BJ (cell line): ENCODE data around the gene RANBP3. TPM values are rescaled to one million over a fixed set of nuclear protein-coding genes. Genes with fewer than 3 reads are reported as not detected.

Source experiments
- CTCF ChIA-PET: fragments of 350-600 bp; formaldehyde crosslinking; extraction: SDS; loops from one replicate; lab custom pipeline; 2021; ENCODE audit warnings: antibody characterized with exemption, inconsistent platforms; lab: Yijun Ruan, JAX
- POLR2A ChIA-PET: fragments of 300-600 bp; sonication (Branson Sonifier 250); formaldehyde crosslinking; extraction: SDS; loops from one replicate; lab custom pipeline; 2021; ENCODE audit warnings: antibody characterized with exemption; lab: Charles Lee
- DNase-seq: peaks from one replicate; pipeline ENCODE4 v3.0.0-alpha.2; 2011; ENCODE audit warnings: low read depth
- H3K27me3 ChIP-seq: 2 replicates; pipeline ENCODE4 v1.6.0; 2011; ENCODE audit warnings: low read length; ENCODE audit not compliant: control insufficient read depth, insufficient read depth
- H3K36me3 ChIP-seq: 2 replicates; pipeline ENCODE4 v1.5.1; 2011; ENCODE audit warnings: low read length; ENCODE audit not compliant: control insufficient read depth, insufficient read depth
- H3K4me3 ChIP-seq: 2 replicates; pipeline ENCODE4 v1.5.1; 2011; ENCODE audit warnings: low read depth, mild to moderate bottlenecking, control low read depth, low read length
- polyA plus RNA-seq: library from polyadenylated mRNA; depleted of rRNA; stranded (reverse); fragments of >200 nt; gene quantifications from 2 replicates; pipeline ENCODE4 v1.2.3, GENCODE V29; 2011
- TF ChIP-seq, protein P1 (sequence below): IDR thresholded peaks from 2 replicates; pipeline ENCODE4 v1.5.1; 2011; ENCODE audit warnings: low read depth, mild to moderate bottlenecking, control low read depth, inconsistent platforms, low read length, moderate library complexity; ENCODE audit not compliant: insufficient read depth

RANBP3 gene
- polyA plus RNA-seq, 1 experiment: 68.6 TPM

GRCh38 chr19:5974721-5975387 lies 3.1 kb downstream of the RANBP3 start:
- ChIA-PET CTCF (interaction anchor here (0.6 to 1.4 kb wide), 4 partner anchors 11 to 48 kb away, joined by 3 to 4 read pairs (median 3); no protein-coding TSS in a partner anchor), POLR2A (no interaction called here)
- TF ChIP-seq, protein P1, sequence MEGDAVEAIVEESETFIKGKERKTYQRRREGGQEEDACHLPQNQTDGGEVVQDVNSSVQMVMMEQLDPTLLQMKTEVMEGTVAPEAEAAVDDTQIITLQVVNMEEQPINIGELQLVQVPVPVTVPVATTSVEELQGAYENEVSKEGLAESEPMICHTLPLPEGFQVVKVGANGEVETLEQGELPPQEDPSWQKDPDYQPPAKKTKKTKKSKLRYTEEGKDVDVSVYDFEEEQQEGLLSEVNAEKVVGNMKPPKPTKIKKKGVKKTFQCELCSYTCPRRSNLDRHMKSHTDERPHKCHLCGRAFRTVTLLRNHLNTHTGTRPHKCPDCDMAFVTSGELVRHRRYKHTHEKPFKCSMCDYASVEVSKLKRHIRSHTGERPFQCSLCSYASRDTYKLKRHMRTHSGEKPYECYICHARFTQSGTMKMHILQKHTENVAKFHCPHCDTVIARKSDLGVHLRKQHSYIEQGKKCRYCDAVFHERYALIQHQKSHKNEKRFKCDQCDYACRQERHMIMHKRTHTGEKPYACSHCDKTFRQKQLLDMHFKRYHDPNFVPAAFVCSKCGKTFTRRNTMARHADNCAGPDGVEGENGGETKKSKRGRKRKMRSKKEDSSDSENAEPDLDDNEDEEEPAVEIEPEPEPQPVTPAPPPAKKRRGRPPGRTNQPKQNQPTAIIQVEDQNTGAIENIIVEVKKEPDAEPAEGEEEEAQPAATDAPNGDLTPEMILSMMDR: no peak
- H3K4me3 ChIP-seq: no peak overlapping the region
- no peak for DNase-seq
- peaks cover 5% of the 10 kb centered on the region for H3K36me3 ChIP-seq
- no peaks in the 10 kb centered on the region for H3K27me3 ChIP-seq

DNA sequence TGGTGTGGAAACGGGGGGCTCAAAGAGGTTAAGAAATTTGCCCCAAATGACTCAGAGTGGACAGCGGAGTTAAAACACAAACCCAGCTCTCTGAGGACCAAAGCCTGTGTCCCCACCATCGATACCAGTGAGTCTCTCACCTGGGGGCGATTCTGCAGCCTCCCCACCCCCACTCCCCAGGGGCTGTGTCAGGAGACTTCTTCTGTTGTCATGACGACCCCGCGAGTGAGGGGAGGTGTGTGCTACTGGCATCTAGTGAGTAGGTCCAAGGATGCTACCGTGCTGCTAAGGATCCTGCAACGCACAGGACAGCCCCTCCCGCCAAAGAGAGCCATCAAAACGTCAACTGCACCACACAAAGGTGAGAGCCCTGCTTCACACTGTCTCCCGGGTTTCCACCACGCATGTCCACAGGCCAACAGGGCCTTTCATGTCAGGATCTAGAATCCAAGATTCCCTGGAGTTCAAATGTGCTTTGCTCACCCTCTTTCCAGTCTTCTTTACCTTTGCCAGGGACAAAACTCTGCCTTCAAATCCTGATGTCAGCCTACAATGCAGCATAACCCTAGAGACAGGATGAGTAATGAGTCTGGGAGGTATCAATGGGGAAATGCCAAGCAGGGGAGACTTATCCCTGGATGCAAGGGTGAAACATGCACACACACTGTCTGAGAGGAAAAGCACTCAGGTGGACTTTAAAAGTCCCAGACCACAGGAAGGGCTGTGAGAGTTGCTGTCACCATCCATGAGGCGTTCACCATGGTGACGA lies 3.9 kb downstream of the RANBP3 start:
- H3K4me3 ChIP-seq: no peak overlapping the region
- peaks cover 7% of the 10 kb centered on the region for H3K36me3 ChIP-seq
- TF ChIP-seq, protein P1: no peak
- CTCF ChIA-PET: no interaction called here
- POLR2A ChIA-PET: no interaction called here
- no peaks in the 10 kb centered on the region for H3K27me3 ChIP-seq
- no peak for DNase-seq

DNA sequence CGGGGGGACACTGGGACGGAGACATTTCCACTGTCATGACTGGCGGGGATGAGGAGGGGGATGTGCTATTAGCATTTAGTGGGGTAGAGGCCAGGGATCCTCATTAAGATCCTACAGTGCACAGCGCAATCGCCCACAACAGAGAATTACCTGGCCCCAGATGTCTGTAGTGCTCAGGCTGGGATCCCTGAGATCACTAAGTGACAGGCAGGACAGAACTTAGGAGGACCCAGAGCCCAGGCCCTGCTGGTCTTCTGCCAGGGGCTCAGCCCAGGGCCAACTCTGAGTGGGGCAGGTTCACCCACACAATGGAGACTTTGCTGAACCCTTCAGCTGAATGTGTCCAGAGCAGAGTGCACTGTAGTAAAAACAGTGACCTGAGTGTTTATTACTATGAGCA lies 4.6 kb downstream of the RANBP3 start:
- H3K36me3 ChIP-seq: peaks cover 9% of the 10 kb centered on the region
- ChIA-PET POLR2A (no interaction called here), CTCF (no interaction called here)
- no peak overlapping the region for H3K4me3 ChIP-seq
- TF ChIP-seq, protein P1: no peak
- no peaks in the 10 kb centered on the region for H3K27me3 ChIP-seq
- no peak for DNase-seq

- DNase-seq: no peak
- POLR2A ChIA-PET: no interaction called here
- H3K4me3 ChIP-seq: no peak overlapping the region
- CTCF ChIA-PET: interaction anchor here (0.9 to 1.4 kb wide), 2 partner anchors 16 to 81 kb away, joined by 3 to 4 read pairs; no protein-coding TSS in a partner anchor
- H3K36me3 ChIP-seq: peaks cover 9% of the 10 kb centered on the region
- TF ChIP-seq, protein P1: no peak
- H3K27me3 ChIP-seq: no peaks in the 10 kb centered on the region
Measured at GRCh38 chr19:5972355-5972731, 5.6 kb downstream of the RANBP3 start.

DNA sequence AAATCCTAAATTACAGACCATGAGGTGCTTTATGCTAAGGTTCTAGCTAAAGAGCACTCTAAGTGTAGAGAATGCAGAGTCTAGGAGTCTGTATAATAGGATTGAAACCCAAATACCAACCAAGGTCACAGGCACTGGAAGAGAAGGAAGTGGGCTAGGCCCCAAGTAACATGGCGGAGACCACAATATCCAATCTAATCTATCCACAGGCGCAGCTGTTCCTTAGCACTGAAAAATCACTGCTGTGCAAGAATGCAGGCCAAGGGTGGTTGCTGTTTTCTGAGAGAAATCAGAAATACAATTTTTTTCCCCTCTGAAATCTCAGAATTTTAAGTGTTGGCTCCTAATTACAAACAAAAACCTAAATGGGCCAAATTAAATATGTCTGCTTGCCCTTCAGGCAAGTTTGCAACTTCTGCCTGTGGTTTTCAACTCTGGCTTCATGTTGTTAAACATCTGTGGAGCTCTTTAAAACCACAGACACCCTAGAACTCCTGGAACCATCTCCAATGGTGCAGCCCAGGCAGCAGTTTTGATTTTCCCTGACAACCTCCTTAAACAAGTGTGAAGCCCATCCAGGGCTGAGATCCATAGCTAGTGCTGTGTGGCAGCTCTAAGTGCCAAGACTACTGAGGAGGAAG lies 6.1 kb downstream of the RANBP3 start:
- Histone ChIP-seq H3K36me3 (peaks cover 9% of the 10 kb centered on the region), H3K4me3 (no peak overlapping the region), H3K27me3 (no peaks in the 10 kb centered on the region)
- no peak for DNase-seq
- ChIA-PET POLR2A (no interaction called here), CTCF (interaction anchor here (0.9 to 1.4 kb wide), 2 partner anchors 16 to 80 kb away, joined by 3 to 4 read pairs; no protein-coding TSS in a partner anchor)
- TF ChIP-seq, protein P1: no peak
